Neutrophil (primary cell): Measurements from ENCODE around the gene RGS19.

Experiments used
- H3K27ac ChIP-seq: fragments of 200-600 bp; sonication (generic); 2 replicates; pipeline ENCODE4 v1.5.1; 2016; ENCODE audit warnings: mild to moderate bottlenecking, moderate library complexity
- H3K27me3 ChIP-seq: fragments of 200-600 bp; sonication (generic); 2 replicates; pipeline ENCODE4 v1.6.0; 2016; ENCODE audit warnings: mild to moderate bottlenecking
- H3K36me3 ChIP-seq: fragments of 200-600 bp; sonication (generic); 2 replicates; pipeline ENCODE4 v1.5.1; 2017
- H3K4me1 ChIP-seq, 2 experiments: fragments of 200-600 bp in 1 of 2; sonication (generic) in 1 of 2; 1 replicate in 1 of 2; 2 replicates in 1 of 2; pipeline versions ENCODE4 v1.5.1 to v1.6.1; 2013 to 2016; ENCODE audit warnings: low read depth in 1 of 2, low read length in 1 of 2, mild to moderate bottlenecking in 1 of 2, moderate library complexity in 1 of 2; ENCODE audit not compliant: control insufficient read depth in 1 of 2, insufficient read depth in 1 of 2
- H3K4me3 ChIP-seq, 2 experiments: fragments of 200-600 bp in 1 of 2; sonication (generic) in 1 of 2; 1 replicate in 1 of 2; 2 replicates in 1 of 2; pipeline ENCODE4 v1.5.1; 2013 to 2016; ENCODE audit warnings: low read depth in 1 of 2, low read length in 1 of 2, mild to moderate bottlenecking in 1 of 2, moderate library complexity in 1 of 2
- H3K9me3 ChIP-seq: fragments of 200-600 bp; sonication (generic); 2 replicates; pipeline ENCODE4 v1.5.1; 2016
- CTCF ChIP-seq: fragments of 200-600 bp; sonication (generic); IDR thresholded peaks from 2 replicates; pipeline ENCODE4 v1.5.1; 2016; ENCODE audit warnings: antibody characterized with exemption

Gene RGS19

GRCh38 chr20:64086801-64087200 is 7.5 kb upstream of the RGS19 start:
- Histone ChIP-seq H3K9me3 (no peaks in the 10 kb centered on the region), H3K36me3 (no peaks in the 10 kb centered on the region), H3K27me3 (peaks cover 28% of the 10 kb centered on the region), H3K4me3 (no peak overlapping the region), H3K4me1 (peaks cover 28 to 33% of the 10 kb centered on the region in 2 experiments), H3K27ac (no peak overlapping the region)
- TF ChIP-seq CTCF: no peak

GRCh38 chr20:64084685-64085152 is 5.4 kb upstream of the RGS19 start:
- H3K27ac ChIP-seq: no peak overlapping the region
- H3K27me3 ChIP-seq: peaks cover 28% of the 10 kb centered on the region
- no peaks in the 10 kb centered on the region for H3K9me3 ChIP-seq
- H3K36me3 ChIP-seq: no peaks in the 10 kb centered on the region
- H3K4me1 ChIP-seq: peaks cover 44 to 51% of the 10 kb centered on the region in 2 experiments
- TF ChIP-seq CTCF: no peak
- peak overlapping the region; percentile 97 to 100 for H3K4me3 ChIP-seq

- Histone ChIP-seq H3K9me3 (no peaks in the 10 kb centered on the region), H3K36me3 (no peaks in the 10 kb centered on the region), H3K27ac (peak within 1 kb of the TSS; percentile 99), H3K4me3 (peak within 1 kb of the TSS; percentile 97 to 100), H3K4me1 (peaks cover 44 to 51% of the 10 kb centered on the region in 2 experiments), H3K27me3 (peaks cover 28% of the 10 kb centered on the region)
- TF ChIP-seq CTCF: no peak
These were observed 4.7 kb upstream of the RGS19 start, which contains the start of gene LKAAEAR1 for GRCh38 chr20:64083804-64084684. TSS of gene LKAAEAR1 (minus strand) at chr20:64084398. CDS start at chr20:64084219, 179 bp downstream.

GRCh38 chr20:64083378-64083803 is 4.1 kb upstream of the RGS19 start:
- peaks cover 46 to 51% of the 10 kb centered on the region in 2 experiments for H3K4me1 ChIP-seq
- peak overlapping the region; percentile 97 to 100 for H3K4me3 ChIP-seq
- H3K27me3 ChIP-seq: peaks cover 28% of the 10 kb centered on the region
- TF ChIP-seq CTCF: peak; percentile 89
- no peaks in the 10 kb centered on the region for H3K9me3 ChIP-seq
- H3K27ac ChIP-seq: peak overlapping the region; percentile 99
- no peaks in the 10 kb centered on the region for H3K36me3 ChIP-seq

- no peaks in the 10 kb centered on the region for H3K36me3 ChIP-seq
- peak overlapping the region; percentile 97 to 100 for H3K4me3 ChIP-seq
- peaks cover 51% of the 10 kb centered on the region in 2 experiments for H3K4me1 ChIP-seq
- H3K27ac ChIP-seq: peak overlapping the region; percentile 99
- H3K27me3 ChIP-seq: peaks cover 28% of the 10 kb centered on the region
- H3K9me3 ChIP-seq: no peaks in the 10 kb centered on the region
- TF ChIP-seq CTCF: no peak
These were observed 3.6 kb upstream of the RGS19 start for GRCh38 chr20:64082820-64083377.
